NB4 (cell line): ENCODE results near the gene HS6ST3.

Experiments
- CTCF ChIP-seq: IDR thresholded peaks from one replicate; pipeline ENCODE4 v1.5.1; 2012; ENCODE audit warnings: low read depth, low read length
- MAX ChIP-seq: IDR thresholded peaks from 2 replicates; pipeline ENCODE4 v1.6.1; 2011; ENCODE audit warnings: low read depth, low read length
- MYC ChIP-seq: IDR thresholded peaks from 2 replicates; pipeline ENCODE4 v1.6.1; 2011; ENCODE audit warnings: low read depth, low read length
- POLR2A ChIP-seq: IDR thresholded peaks from 2 replicates; pipeline ENCODE4 v1.6.1; 2011; ENCODE audit warnings: mild to moderate bottlenecking; ENCODE audit not compliant: insufficient read length; ENCODE audit errors: extremely low read depth

- TF ChIP-seq CTCF (no peak), POLR2A (no peak), MYC (no peak), MAX (no peak)
Measured at GRCh38 chr13:96746886-96747285, 657.0 kb downstream of the HS6ST3 start.
